OCI-LY7 (cell line): ENCODE measurements around the gene CAPZB. TPM values are rescaled to one million over a fixed set of nuclear protein-coding genes. Genes with fewer than 3 reads are reported as not detected.

Experiments
- BruUV-seq: library from RNA; stranded (reverse); fragments of 400-500 nt; replicated peaks from 2 replicates; lab custom pipeline; 2021; lab: Mats Ljungman, UMichigan
- CTCF ChIA-PET: fragments of 300-600 bp; sonication (Branson Sonifier 250); formaldehyde crosslinking; loops from one replicate; lab custom pipeline; 2022; ENCODE audit warnings: antibody characterized with exemption; ENCODE audit not compliant: unreplicated experiment; lab: Charles Lee
- POLR2A ChIA-PET: fragments of 300-600 bp; sonication (Branson Sonifier 250); formaldehyde crosslinking; loops from one replicate; lab custom pipeline; 2022; ENCODE audit warnings: antibody characterized with exemption; lab: Charles Lee
- DNase-seq: peaks from one replicate; pipeline ENCODE4 v3.0.0-alpha.2; 2015; ENCODE audit warnings: low spot score
- H2AFZ ChIP-seq: fragments of 200-600 bp; sonication (generic), shearing (Covaris generic); 2 replicates; pipeline ENCODE4 v1.6.1; 2014; ENCODE audit warnings: mild to moderate bottlenecking, antibody characterized with exemption, low read length, moderate library complexity
- H3K27ac ChIP-seq: fragments of 200-600 bp; sonication (generic); 2 replicates; pipeline ENCODE4 v1.5.1; 2014; ENCODE audit warnings: mixed run types, low read depth, mild to moderate bottlenecking, moderate library complexity, low read length, inconsistent platforms; ENCODE audit not compliant: poor library complexity, severe bottlenecking
- H3K36me3 ChIP-seq: fragments of 200-600 bp; sonication (generic); 2 replicates; pipeline ENCODE4 v1.6.1; 2014; ENCODE audit warnings: mild to moderate bottlenecking, antibody characterized with exemption, low read length, moderate library complexity, mixed read lengths; ENCODE audit not compliant: insufficient read depth
- H3K4me1 ChIP-seq: fragments of 200-600 bp; sonication (generic); 2 replicates; pipeline ENCODE4 v1.5.1; 2014; ENCODE audit warnings: mild to moderate bottlenecking, low read length; ENCODE audit not compliant: insufficient read depth, poor library complexity, severe bottlenecking
- H3K4me2 ChIP-seq: fragments of 200-600 bp; sonication (generic); 2 replicates; pipeline ENCODE4 v1.6.1; 2014; ENCODE audit warnings: mild to moderate bottlenecking, low read length
- H3K4me3 ChIP-seq: fragments of 200-600 bp; sonication (generic); 2 replicates; pipeline ENCODE4 v1.5.1; 2014; ENCODE audit warnings: mild to moderate bottlenecking, low read depth, low read length; ENCODE audit not compliant: poor library complexity, severe bottlenecking
- H3K79me2 ChIP-seq: fragments of 200-600 bp; sonication (generic); 2 replicates; pipeline ENCODE4 v1.6.1; 2016; ENCODE audit warnings: low read depth, mild to moderate bottlenecking, low read length, moderate library complexity, mixed read lengths; ENCODE audit not compliant: insufficient read depth
- H3K9me2 ChIP-seq: fragments of 200-600 bp; sonication (generic); 2 replicates; pipeline ENCODE4 v1.6.1; 2016; ENCODE audit warnings: mild to moderate bottlenecking, low read length, mixed read lengths; ENCODE audit not compliant: insufficient read depth
- H3K9me3 ChIP-seq: fragments of 200-600 bp; sonication (generic); 2 replicates; pipeline ENCODE4 v1.6.1; 2014; ENCODE audit warnings: mild to moderate bottlenecking, mixed run types, low read length, mixed read lengths
- H4K20me1 ChIP-seq: fragments of 200-600 bp; sonication (generic); 2 replicates; pipeline ENCODE4 v1.6.1; 2014; ENCODE audit warnings: mild to moderate bottlenecking, antibody characterized with exemption, low read length, moderate library complexity, mixed read lengths; ENCODE audit not compliant: insufficient read depth
- EZH2phosphoT487 ChIP-seq: fragments of 200-600 bp; sonication (generic); IDR thresholded peaks from 2 replicates; pipeline ENCODE4 v1.6.1; 2018; ENCODE audit warnings: low read depth, borderline replicate concordance, mild to moderate bottlenecking, mixed run types, antibody characterized with exemption, low read length, moderate library complexity, mixed read lengths
- intact Hi-C: fragments of 100-400 bp; cut with micrococcal nuclease; formaldehyde crosslinking; loops from one replicate; pipeline ENCODE4 v1.10.0; 2022; ENCODE audit not compliant: unreplicated experiment
- total RNA-seq, 2 experiments: library from RNA; depleted of rRNA in 1 of 2; stranded (reverse); fragments of >200 nt in 1 of 2; shearing (Covaris generic) in 1 of 2; gene quantifications; 2 replicates each; pipeline ENCODE4 v1.2.3, GENCODE V29; 2014 to 2022
- TF ChIP-seq, protein P1 (sequence below): fragments of 200-600 bp; sonication (generic); conservative IDR thresholded peaks from 2 replicates; pipeline ENCODE4 v1.5.1; 2014; ENCODE audit warnings: mild to moderate bottlenecking, antibody characterized with exemption, low read length, moderate library complexity, mixed read lengths

The CAPZB gene
- total RNA-seq, 2 experiments from 2014 or later = 61.3 to 187 TPM

DNA sequence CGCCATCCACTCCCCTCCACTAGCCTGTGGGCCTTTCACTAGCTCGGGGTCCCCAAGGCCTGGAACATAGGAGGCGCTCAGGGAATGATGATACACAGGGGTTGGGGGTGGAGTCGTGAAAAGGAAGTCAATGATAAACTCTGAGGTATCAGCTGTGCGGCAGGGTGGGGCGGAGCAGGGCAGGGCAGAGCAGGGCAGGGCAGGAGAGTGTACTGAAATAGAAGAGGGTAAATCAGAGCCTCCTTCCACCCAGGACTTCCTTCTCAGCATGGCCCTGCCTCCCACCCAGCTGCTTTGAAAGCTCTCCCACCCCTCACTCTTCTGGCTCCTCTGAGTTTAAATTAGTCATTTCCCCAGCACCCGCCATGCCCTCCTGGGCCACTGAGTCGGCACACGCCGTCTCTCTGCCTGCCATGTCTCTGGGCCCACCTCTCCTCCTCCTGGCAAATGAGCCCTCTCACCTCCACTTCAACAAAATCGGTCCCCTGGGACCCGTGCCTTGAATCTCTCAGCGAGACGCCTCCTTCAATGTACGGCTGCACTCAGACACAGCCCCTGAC is 16.9 kb downstream of the CAPZB start:
- Histone ChIP-seq H3K4me2 (no peak overlapping the region; the same call in 1 of the 2 replicates), H3K27ac (no peak overlapping the region), H4K20me1 (peaks cover 24% of the 10 kb centered on the region), H3K9me3 (no peaks in the 10 kb centered on the region), H3K4me1 (peaks cover 26% of the 10 kb centered on the region), H3K4me3 (no peak overlapping the region), H2AFZ (no peak overlapping the region), H3K9me2 (no peaks in the 10 kb centered on the region), H3K36me3 (peaks cover 39% of the 10 kb centered on the region), H3K79me2 (peaks cover 36% of the 10 kb centered on the region)
- BruUV-seq = no TSS peak
- TF ChIP-seq, protein P1, sequence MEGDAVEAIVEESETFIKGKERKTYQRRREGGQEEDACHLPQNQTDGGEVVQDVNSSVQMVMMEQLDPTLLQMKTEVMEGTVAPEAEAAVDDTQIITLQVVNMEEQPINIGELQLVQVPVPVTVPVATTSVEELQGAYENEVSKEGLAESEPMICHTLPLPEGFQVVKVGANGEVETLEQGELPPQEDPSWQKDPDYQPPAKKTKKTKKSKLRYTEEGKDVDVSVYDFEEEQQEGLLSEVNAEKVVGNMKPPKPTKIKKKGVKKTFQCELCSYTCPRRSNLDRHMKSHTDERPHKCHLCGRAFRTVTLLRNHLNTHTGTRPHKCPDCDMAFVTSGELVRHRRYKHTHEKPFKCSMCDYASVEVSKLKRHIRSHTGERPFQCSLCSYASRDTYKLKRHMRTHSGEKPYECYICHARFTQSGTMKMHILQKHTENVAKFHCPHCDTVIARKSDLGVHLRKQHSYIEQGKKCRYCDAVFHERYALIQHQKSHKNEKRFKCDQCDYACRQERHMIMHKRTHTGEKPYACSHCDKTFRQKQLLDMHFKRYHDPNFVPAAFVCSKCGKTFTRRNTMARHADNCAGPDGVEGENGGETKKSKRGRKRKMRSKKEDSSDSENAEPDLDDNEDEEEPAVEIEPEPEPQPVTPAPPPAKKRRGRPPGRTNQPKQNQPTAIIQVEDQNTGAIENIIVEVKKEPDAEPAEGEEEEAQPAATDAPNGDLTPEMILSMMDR = no peak
- no peak for TF ChIP-seq EZH2phosphoT487
- CTCF ChIA-PET = no interaction called here
- intact Hi-C loops = no loop called here
- no peak for DNase-seq
- POLR2A ChIA-PET = no interaction called here

DNA sequence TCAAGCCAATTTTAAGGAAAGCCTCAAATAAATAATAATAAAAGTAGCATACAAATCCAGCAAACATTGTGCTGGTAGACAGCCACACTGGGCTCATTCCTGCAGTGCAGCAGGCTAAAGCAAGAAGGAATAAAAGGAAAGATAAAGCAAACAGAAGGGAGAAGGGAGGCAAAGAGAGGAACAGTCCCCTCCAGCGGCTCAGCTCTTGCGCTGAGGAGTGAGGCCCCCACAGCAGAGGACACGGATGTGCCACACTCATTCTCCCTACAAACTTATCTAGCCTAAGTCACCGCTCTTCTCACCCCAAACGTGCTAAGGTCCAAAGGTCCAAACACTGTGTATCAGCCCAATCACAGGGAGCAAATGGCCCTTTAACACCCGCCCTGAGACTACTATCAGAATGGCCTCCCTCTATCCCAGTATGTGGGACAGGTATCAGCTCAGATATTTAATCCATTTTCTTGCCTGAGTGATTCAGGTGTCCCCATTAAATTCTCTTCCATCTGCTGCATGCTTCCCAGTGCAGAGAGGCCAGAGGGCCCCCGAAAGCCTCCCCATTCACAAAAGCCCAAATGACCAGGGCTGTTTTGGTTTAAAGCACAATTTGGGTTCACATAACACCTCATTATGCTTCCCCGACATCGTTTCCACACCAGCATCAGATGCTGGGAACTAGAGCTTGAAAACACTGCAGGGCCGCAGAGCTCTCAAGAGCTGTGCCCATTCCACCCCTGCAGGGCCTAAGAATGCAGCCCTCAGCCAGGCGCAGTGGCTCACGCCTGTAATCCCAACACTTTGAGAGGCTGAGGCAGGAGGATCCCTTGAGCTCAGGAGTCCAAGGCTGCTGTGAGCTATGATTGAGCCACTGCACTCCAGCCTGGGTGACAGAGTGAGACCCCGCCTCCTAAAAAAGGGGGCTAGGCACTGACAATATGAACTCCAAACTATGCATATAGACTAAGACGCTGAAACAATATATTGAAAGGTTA is 17.8 kb downstream of the CAPZB start:
- peaks cover 33% of the 10 kb centered on the region for H3K36me3 ChIP-seq
- peaks cover 36% of the 10 kb centered on the region for H3K4me1 ChIP-seq
- H3K4me3 ChIP-seq = no peak overlapping the region
- peaks cover 38% of the 10 kb centered on the region for H3K79me2 ChIP-seq
- H3K4me2 ChIP-seq = no peak overlapping the region
- POLR2A ChIA-PET = no interaction called here
- peaks cover 34% of the 10 kb centered on the region for H4K20me1 ChIP-seq
- H3K9me3 ChIP-seq = no peaks in the 10 kb centered on the region
- no TSS peak for BruUV-seq
- TF ChIP-seq, protein P1 = no peak
- no peak for TF ChIP-seq EZH2phosphoT487
- no peak overlapping the region for H3K27ac ChIP-seq
- intact Hi-C loops = no loop called here
- CTCF ChIA-PET = interaction anchor here (0.6 kb wide), 1 partner anchor 18 kb away, joined by 6 read pairs; no protein-coding TSS in a partner anchor
- no peaks in the 10 kb centered on the region for H3K9me2 ChIP-seq
- no peak for DNase-seq
- H2AFZ ChIP-seq = no peak overlapping the region
